GM19328 (cell line): ENCODE data around the gene PPEF1.
"Not testable (repeated sequence)": the region's sequence is repeated elsewhere in the genome, so short reads cannot be mapped to it uniquely, and the experiment has no call there.

Experiments used
- ATAC-seq: cut with Tn5 transposase; IDR thresholded peaks from one replicate; pipeline ENCODE4 v1.9.1; 2021; ENCODE audit warnings: mild to moderate bottlenecking, moderate library complexity; ENCODE audit not compliant: unreplicated experiment

PPEF1 gene

GRCh38 chrX:18702362-18703195 is 4.9 kb upstream of the PPEF1 start:
- no peak for ATAC-seq

- no peak for ATAC-seq
Observed at GRCh38 chrX:18709833-18710232, 2.4 kb downstream of the PPEF1 start.

GRCh38 chrX:18714910-18715309 is 7.5 kb downstream of the PPEF1 start:
- ATAC-seq = no peak

GRCh38 chrX:18719852-18720251 is 12.4 kb downstream of the PPEF1 start:
- ATAC-seq = no peak

- no peak for ATAC-seq
Observed at GRCh38 chrX:18721683-18722499, 14.4 kb downstream of the PPEF1 start.

GRCh38 chrX:18722500-18723071 is 15.1 kb downstream of the PPEF1 start:
- no peak for ATAC-seq

GRCh38 chrX:18725310-18725943 is 18.0 kb downstream of the PPEF1 start:
- no peak for ATAC-seq

GRCh38 chrX:18733287-18733686 is 25.8 kb downstream of the PPEF1 start:
- no peak for ATAC-seq

- not testable (repeated sequence) for ATAC-seq
Observed at GRCh38 chrX:18739609-18740008, 32.2 kb downstream of the PPEF1 start.

GRCh38 chrX:18748499-18748898 is 41.1 kb downstream of the PPEF1 start:
- no peak for ATAC-seq

- no peak for ATAC-seq
Observed at GRCh38 chrX:18753631-18754030, 46.2 kb downstream of the PPEF1 start.

GRCh38 chrX:18755651-18756050 is 48.2 kb downstream of the PPEF1 start:
- no peak for ATAC-seq

GRCh38 chrX:18757956-18758932 is 50.8 kb downstream of the PPEF1 start:
- no peak for ATAC-seq

GRCh38 chrX:18761750-18762149 is 54.3 kb downstream of the PPEF1 start:
- ATAC-seq = no peak

- not testable (repeated sequence) for ATAC-seq
Observed at GRCh38 chrX:18763106-18763505, 55.7 kb downstream of the PPEF1 start.

- no peak for ATAC-seq
Observed at GRCh38 chrX:18769364-18769763, 61.9 kb downstream of the PPEF1 start.

- ATAC-seq = no peak
Observed at GRCh38 chrX:18769812-18770573, 62.5 kb downstream of the PPEF1 start.

- no peak for ATAC-seq
Observed at GRCh38 chrX:18789916-18790315, 82.5 kb downstream of the PPEF1 start.

GRCh38 chrX:18792828-18793227 is 85.4 kb downstream of the PPEF1 start:
- ATAC-seq = no peak
